IPS-18c (cell line): ENCODE measurements around the gene CELSR2.
"Not testable (repeated sequence)": the region's sequence is repeated elsewhere in the genome, so short reads cannot be mapped to it uniquely, and the experiment has no call there.

Source experiments
- H3K4me3 ChIP-seq: 2 replicates; pipeline ENCODE4 v1.7.0; 2013; ENCODE audit warnings: low read depth, mild to moderate bottlenecking, low read length, moderate library complexity; ENCODE audit not compliant: insufficient read depth
- H3K9me3 ChIP-seq: one replicate; pipeline ENCODE4 v1.6.1; 2013; ENCODE audit warnings: mild to moderate bottlenecking, low read length, moderate library complexity; ENCODE audit not compliant: control insufficient read depth, insufficient read depth

Gene CELSR2

GRCh38 chr1:109301874-109302273 lies 52.5 kb downstream of the CELSR2 start:
- peaks cover 2% of the 10 kb centered on the region for H3K9me3 ChIP-seq

DNA sequence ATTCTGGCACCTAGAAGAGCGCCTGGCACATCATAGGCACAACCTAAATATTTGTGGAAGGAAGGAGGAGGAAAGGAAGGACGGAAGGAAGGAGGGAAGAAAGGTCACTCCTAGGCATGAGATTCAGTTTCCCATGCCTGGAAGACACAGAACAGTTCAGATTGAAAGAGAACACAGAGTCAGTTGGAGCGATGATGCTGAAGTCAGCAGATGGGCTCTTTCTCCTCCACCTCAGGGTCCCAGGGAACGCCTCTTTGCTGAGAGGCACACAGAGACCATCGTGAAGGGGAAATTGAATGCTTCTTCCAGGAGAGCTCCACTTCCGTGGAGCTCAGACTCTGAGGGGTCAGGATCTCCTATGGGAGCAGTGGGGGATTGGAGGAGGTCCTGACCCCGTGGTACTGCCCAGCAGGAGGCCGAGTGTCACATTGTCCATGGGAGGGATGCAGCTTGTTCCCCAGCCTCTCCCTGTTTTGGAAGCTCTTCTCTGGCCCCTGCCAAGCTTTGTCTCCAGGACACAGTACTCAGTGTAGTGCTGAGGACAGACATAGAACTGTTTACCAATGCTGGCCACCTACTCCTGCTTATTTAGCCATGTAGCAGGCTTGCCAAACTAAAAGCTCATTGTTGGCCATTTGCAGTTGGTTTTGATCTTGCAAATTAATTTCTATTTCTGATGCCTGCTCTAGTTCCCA lies 55.0 kb downstream of the CELSR2 start:
- Histone ChIP-seq H3K4me3 (no peak overlapping the region), H3K9me3 (peaks cover 2% of the 10 kb centered on the region)

More at GRCh38 chr1:109301874-109302273, 52.5 kb downstream of the CELSR2 start:
- H3K4me3 ChIP-seq, result no peak overlapping the region

DNA sequence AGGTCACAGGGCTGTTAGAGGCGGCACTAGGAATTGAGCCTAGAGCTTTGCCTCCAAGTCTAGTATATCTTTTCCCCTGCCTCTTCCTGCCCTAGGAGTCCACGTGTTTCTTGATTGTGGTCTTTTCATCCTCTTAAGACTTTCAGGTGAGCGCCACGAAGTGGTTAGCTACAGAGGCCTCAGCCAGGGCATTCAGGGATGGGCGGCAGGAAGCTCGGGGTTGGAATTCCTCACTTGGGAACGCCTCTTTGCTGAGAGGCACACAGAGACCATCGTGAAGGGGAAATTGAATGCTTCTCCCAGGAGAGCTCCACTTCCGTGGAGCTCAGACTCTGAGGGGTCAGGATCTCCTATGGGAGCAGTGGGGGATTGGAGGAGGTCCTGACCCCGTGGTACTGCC lies 56.7 kb downstream of the CELSR2 start:
- not testable (repeated sequence) for H3K9me3 ChIP-seq, H3K4me3 ChIP-seq

DNA sequence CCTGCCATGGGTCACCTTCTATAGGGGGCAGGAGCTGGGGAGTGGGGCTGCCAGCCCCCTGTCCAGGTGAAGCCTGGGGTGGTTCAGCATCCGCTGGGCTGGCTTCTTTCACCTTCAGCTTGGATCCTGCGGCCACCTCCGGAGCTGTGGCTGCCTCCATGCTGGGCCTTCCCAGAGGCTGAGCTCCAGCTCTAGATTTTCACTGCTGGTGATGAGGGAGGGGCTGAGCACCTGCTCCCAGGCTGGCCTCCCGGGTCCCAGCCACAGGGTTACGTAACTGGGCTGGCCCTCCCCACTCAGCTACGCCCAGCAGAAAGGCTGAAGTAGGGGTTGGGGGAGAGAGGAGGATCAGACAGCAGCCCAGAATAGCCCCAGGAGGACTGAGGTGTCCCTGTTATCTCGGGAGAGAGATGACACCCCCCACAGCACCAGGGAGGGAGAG lies 57.5 kb downstream of the CELSR2 start, which contains the start of gene MYBPHL:
MYBPHL (minus strand) TSS at position 180 of the 442 bp plus-strand sequence; CDS start at position 160, 20 bp downstream.
- Histone ChIP-seq H3K9me3 (peaks cover 2% of the 10 kb centered on the region), H3K4me3 (no peak within 1 kb of the TSS)

- Histone ChIP-seq H3K9me3 (peaks cover 2% of the 10 kb centered on the region), H3K4me3 (no peak overlapping the region)
Observed at GRCh38 chr1:109307274-109308021, 58.1 kb downstream of the CELSR2 start.

DNA sequence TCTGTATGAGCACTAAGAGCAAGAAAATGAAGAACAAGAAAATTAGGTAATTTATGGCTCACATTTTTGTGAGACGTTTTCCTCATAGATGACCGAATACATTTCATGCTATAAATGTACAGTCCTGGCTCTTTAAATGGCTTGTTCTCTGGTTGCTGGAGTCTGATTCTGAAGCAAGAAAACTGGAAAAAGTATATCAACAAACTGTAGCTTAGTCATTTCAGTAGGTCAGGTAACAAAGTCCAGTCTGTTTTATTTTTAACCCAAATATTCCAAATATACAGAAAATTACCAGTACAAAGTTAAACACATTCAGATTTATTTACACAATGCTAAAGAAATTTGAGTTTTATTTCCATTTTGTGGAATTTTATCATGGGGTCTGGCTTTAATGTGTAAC lies 60.0 kb downstream of the CELSR2 start:
- H3K9me3 ChIP-seq, result no peaks in the 10 kb centered on the region
- H3K4me3 ChIP-seq, result no peak overlapping the region

GRCh38 chr1:109312246-109312645 lies 62.9 kb downstream of the CELSR2 start:
- no peaks in the 10 kb centered on the region for H3K9me3 ChIP-seq

GRCh38 chr1:109312978-109313775 lies 63.8 kb downstream of the CELSR2 start:
- H3K4me3 ChIP-seq, result no peak overlapping the region
- no peaks in the 10 kb centered on the region for H3K9me3 ChIP-seq

More at GRCh38 chr1:109312246-109312645, 62.9 kb downstream of the CELSR2 start:
- H3K4me3 ChIP-seq, result no peak overlapping the region

DNA sequence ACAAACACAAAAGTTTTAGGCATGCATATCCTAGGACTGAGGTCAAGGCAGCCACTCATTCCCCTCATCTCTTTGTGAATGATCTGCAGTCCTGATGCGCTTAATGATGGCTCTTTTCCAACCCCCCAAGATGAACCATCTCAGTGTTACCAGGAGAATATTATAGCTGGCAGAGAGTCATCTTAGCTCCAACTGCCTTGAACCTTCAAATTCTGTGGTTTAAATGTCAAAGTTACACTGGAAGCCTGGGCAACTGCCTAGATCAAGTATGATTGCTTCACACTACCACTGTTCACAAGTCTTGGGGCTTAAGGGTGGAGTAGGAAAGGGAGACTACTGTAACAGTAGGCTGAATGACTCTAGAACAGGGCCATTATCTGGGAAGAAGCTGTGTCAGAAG lies 65.5 kb downstream of the CELSR2 start:
- no peak overlapping the region for H3K4me3 ChIP-seq
- no peaks in the 10 kb centered on the region for H3K9me3 ChIP-seq

GRCh38 chr1:109315288-109315687 lies 65.9 kb downstream of the CELSR2 start:
- Histone ChIP-seq H3K4me3 (no peak overlapping the region), H3K9me3 (no peaks in the 10 kb centered on the region)

GRCh38 chr1:109316506-109316905 lies 67.2 kb downstream of the CELSR2 start:
- Histone ChIP-seq H3K4me3 (no peak overlapping the region), H3K9me3 (no peaks in the 10 kb centered on the region)

DNA sequence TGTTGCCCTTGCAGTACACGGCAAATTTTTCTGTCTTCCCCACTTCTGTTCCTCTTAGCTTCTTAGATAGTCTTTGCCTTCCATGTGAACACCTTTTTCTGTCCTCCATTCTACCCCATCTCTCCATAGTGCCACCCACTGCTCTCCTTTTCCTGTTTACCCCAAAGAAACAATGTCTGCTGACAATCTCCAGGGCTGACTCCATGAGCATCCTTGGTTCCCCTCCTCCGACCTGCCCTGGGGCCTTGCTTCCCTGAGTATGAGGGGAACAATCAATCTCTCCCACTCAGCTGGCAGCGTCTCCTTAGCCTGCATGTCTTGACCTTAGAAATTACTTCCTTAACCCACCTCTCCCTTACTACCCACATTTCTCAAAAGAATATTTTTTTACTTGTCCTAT lies 69.8 kb downstream of the CELSR2 start:
- Histone ChIP-seq H3K4me3 (no peak overlapping the region), H3K9me3 (no peaks in the 10 kb centered on the region)

DNA sequence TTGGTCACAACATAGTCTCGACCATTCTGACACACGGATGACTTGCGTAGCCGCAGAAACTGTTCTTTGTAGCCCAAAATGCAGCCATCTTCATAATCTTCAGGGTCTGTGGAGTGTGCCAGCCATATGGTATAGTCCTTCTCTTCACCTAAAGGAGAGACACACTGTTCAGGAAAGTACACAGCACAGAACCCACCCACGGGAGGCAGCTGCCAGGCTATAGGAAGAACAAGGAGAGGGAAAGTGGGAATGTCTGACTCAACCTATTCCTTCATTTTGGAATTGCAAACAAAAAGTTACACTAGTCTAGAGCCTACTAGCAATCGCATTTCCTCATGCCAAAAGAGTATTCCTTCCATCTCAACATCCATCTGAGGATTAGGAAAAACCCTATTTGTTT lies 73.6 kb downstream of the CELSR2 start:
- H3K9me3 ChIP-seq, result no peaks in the 10 kb centered on the region
- no peak overlapping the region for H3K4me3 ChIP-seq
